HPDE6-E6E7 (cell line): Measurements from ENCODE around the gene CCDC93.

Experiments used
- DNase-seq: peaks from one replicate; pipeline ENCODE4 v3.0.0; 2011; ENCODE audit warnings: missing footprints; ENCODE audit errors: extremely low spot score

CCDC93 gene

GRCh38 chr2:117989854-117990438 lies 23.9 kb downstream of the CCDC93 start:
- no peak for DNase-seq

GRCh38 chr2:117987121-117987520 lies 26.7 kb downstream of the CCDC93 start:
- DNase-seq = no peak

- no peak for DNase-seq
Observed at GRCh38 chr2:117985092-117985491, 28.8 kb downstream of the CCDC93 start.

- no peak for DNase-seq
Observed at GRCh38 chr2:117984208-117984607, 29.7 kb downstream of the CCDC93 start.

- no peak for DNase-seq
Observed at GRCh38 chr2:117983040-117983439, 30.8 kb downstream of the CCDC93 start.

GRCh38 chr2:117982376-117983033 lies 31.4 kb downstream of the CCDC93 start:
- no peak for DNase-seq

GRCh38 chr2:117981810-117982209 lies 32.1 kb downstream of the CCDC93 start:
- DNase-seq = no peak

- DNase-seq = peak; percentile 28
Observed at GRCh38 chr2:117980783-117981676, 32.8 kb downstream of the CCDC93 start.

GRCh38 chr2:117979911-117980701 lies 33.8 kb downstream of the CCDC93 start:
- DNase-seq = no peak

GRCh38 chr2:117977696-117978095 lies 36.2 kb downstream of the CCDC93 start:
- DNase-seq = no peak

GRCh38 chr2:117976581-117976980 lies 37.3 kb downstream of the CCDC93 start:
- no peak for DNase-seq

GRCh38 chr2:117973498-117974082 lies 40.3 kb downstream of the CCDC93 start:
- no peak for DNase-seq

- no peak for DNase-seq
Observed at GRCh38 chr2:117972476-117973123, 41.3 kb downstream of the CCDC93 start.

GRCh38 chr2:117968722-117969121 lies 45.1 kb downstream of the CCDC93 start:
- no peak for DNase-seq

GRCh38 chr2:117967977-117968718 lies 45.7 kb downstream of the CCDC93 start:
- no peak for DNase-seq

GRCh38 chr2:117963446-117963845 lies 50.4 kb downstream of the CCDC93 start:
- DNase-seq = no peak

GRCh38 chr2:117961201-117961600 lies 52.7 kb downstream of the CCDC93 start:
- DNase-seq = no peak

- no peak for DNase-seq
Observed at GRCh38 chr2:117960231-117960630, 53.6 kb downstream of the CCDC93 start.

- DNase-seq = no peak
Observed at GRCh38 chr2:117958186-117958585, 55.7 kb downstream of the CCDC93 start.

GRCh38 chr2:117957616-117958015 lies 56.3 kb downstream of the CCDC93 start:
- DNase-seq = no peak
